DMS114 treated with DMSO at 0.1 percent for 48 hours (cell line): ENCODE data around the gene RAB3A.
A peak's percentile ranks its signal among the peaks of the same experiment; 100 is the strongest.

Experiments used
- DNase-seq: peaks from one replicate; lab custom pipeline; 2025; ENCODE audit not compliant: unreplicated experiment; lab: John Stamatoyannopoulos, UW

Gene RAB3A

GRCh38 chr19:18152817-18153555 is 50.9 kb downstream of the RAB3A start, which contains the start of gene PIK3R2:
TSS of gene PIK3R2 (plus strand) at chr19:18153163. CDS start at chr19:18155880, 2,717 bp downstream.
- peak; percentile 98 for DNase-seq

- DNase-seq, result peak; percentile 97
Observed at GRCh38 chr19:18152442-18152816, 51.4 kb downstream of the RAB3A start.

- DNase-seq, result no peak
Observed at GRCh38 chr19:18150776-18151624, 52.8 kb downstream of the RAB3A start.

- DNase-seq, result no peak
Observed at GRCh38 chr19:18149596-18149975, 54.3 kb downstream of the RAB3A start.

GRCh38 chr19:18147396-18147795 is 56.4 kb downstream of the RAB3A start:
- DNase-seq, result no peak
